Measurements from ENCODE around the gene PRR9.

DNA sequence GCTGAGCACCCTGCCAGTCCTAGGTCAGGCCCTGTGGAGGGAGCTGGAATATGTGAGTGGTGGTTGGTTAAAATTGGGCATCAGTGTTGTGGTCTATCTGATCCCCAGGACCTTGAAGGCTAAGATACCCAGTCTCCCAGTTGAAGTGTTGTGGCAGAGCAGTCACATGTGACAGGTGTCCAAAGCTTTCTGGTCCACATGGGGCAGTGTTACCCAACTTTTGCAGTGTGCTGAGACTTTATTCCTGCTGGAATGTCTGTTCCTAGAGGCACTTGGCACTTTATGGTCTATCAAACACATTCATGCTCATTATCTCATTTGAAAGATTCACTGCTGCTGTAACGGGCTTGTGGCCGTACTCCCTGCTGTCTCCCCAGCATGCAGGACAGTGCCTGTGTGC is 21.1 kb downstream of the PRR9 start:
- TF ChIP-seq POLR2A (IDR thresholded peaks at IDR 0.05; ENCODE audit: low read depth, low read length) (no peak), POLR2AphosphoS5 (IDR thresholded peaks at IDR 0.05; ENCODE audit: low read depth, low read length) (no peak), TAF1 (IDR thresholded peaks at IDR 0.05; ENCODE audit: borderline replicate concordance, low read depth, low read length) (no peak)
